IPS-20b (cell line): ENCODE results near the gene SLC39A11.
"Not testable (repeated sequence)": the region's sequence is repeated elsewhere in the genome, so short reads cannot be mapped to it uniquely, and the experiment has no call there.

Source experiments
- H3K27ac ChIP-seq: one replicate; pipeline ENCODE4 v1.5.1; 2013; ENCODE audit warnings: low read length
- H3K27me3 ChIP-seq: 2 replicates; pipeline ENCODE4 v1.6.1; 2013; ENCODE audit warnings: mild to moderate bottlenecking, low read length, inconsistent platforms; ENCODE audit not compliant: insufficient read depth
- H3K36me3 ChIP-seq: 2 replicates; pipeline ENCODE4 v1.6.1; 2013; ENCODE audit warnings: low read depth, mild to moderate bottlenecking, inconsistent platforms, low read length, moderate library complexity; ENCODE audit not compliant: insufficient read depth
- H3K4me1 ChIP-seq: 2 replicates; pipeline ENCODE4 v1.6.1; 2013; ENCODE audit warnings: mild to moderate bottlenecking, control low read depth, inconsistent platforms, low read length, moderate library complexity; ENCODE audit not compliant: insufficient read depth
- H3K4me3 ChIP-seq: 2 replicates; pipeline ENCODE4 v1.5.1; 2013; ENCODE audit warnings: mild to moderate bottlenecking, low read length, inconsistent platforms
- H3K9ac ChIP-seq: 2 replicates; pipeline ENCODE4 v1.6.1; 2013; ENCODE audit warnings: low read depth, mild to moderate bottlenecking, inconsistent platforms, low read length, moderate library complexity
- H3K9me3 ChIP-seq: 2 replicates; pipeline ENCODE4 v1.6.1; 2013; ENCODE audit warnings: mild to moderate bottlenecking, low read depth, low read length, inconsistent platforms; ENCODE audit not compliant: insufficient read depth

Gene SLC39A11

DNA sequence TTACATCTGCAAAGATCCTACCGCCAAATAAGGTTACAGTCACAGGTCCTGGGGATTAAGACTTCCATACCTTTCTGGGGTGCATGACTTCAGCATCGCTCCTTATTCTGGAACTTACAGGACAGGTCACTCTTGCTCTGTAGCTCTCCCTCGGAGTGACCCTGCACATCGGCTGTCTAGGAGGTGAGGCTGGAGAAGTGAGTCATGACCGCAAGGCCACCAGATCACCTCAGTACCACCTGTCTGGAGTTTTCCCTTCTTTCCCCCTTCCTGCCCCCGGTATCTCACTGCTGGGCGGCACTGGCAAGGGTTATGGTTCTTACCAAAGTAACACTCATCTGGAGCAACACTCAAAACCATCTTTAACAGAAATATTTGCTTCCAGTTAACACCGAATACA lies 374.8 kb downstream of the SLC39A11 start:
- Histone ChIP-seq H3K4me3 (no peak overlapping the region), H3K27ac (no peak overlapping the region), H3K9ac (no peak overlapping the region), H3K36me3 (no peaks in the 10 kb centered on the region), H3K27me3 (no peaks in the 10 kb centered on the region), H3K4me1 (peaks cover 17% of the 10 kb centered on the region), H3K9me3 (no peaks in the 10 kb centered on the region)

DNA sequence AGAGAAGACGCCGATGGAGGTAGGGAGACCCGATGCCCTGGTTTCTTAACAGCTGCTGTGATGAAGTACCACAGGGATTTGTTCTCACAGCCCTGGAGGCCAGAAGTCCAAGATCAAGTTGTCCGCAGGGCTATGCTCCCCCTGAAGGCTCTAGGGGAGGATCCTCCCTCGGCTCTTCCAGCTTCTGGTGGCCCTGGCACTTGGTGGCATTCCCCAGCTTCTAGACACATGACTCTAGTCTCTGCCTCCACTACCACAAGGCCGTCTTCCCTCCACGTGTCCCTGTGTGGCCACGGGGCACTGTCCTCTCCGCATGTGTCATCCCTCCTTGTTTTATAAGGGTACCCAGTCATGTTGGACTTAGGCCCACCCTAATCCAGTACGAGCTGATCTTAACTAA lies 375.2 kb downstream of the SLC39A11 start:
- H3K4me1 ChIP-seq = peaks cover 15% of the 10 kb centered on the region
- no peak overlapping the region for H3K4me3 ChIP-seq
- H3K27ac ChIP-seq = no peak overlapping the region
- H3K9ac ChIP-seq = no peak overlapping the region
- no peaks in the 10 kb centered on the region for H3K36me3 ChIP-seq
- H3K27me3 ChIP-seq = no peaks in the 10 kb centered on the region
- no peaks in the 10 kb centered on the region for H3K9me3 ChIP-seq

DNA sequence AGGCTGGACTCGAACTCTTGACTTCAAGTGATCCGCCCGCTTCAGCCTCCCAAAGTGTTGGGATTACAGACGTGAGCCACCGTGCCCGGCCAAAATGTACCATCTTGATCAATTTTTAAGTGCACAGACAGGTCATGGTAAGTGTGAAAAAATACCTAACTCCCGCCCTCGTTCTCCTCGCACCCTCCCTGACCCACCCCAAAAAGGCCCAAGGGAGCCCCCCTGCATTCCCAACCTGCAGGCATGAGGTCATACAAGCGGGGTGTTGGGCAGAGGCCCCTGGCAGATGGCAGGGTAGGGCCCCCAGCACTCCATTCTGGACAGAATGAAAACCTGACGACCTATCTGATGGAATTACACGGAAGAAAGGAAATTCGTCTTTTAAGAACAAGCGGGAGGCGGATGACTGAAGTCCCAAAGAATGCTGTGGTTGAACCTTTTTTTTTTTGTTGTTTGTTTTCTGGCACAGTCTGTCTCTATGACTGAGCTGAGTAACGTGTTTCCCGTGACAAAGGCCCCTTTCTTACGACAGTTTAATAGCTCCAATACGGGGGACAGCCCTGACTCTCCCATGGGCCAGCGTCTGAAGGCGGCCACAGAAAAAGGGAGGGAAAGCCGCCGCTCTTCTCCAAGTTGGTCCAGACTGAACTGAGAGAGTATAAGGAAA lies 376.4 kb downstream of the SLC39A11 start:
- peaks cover 2% of the 10 kb centered on the region; the same call in 1 of the 2 replicates for H3K9me3 ChIP-seq
- no peaks in the 10 kb centered on the region for H3K36me3 ChIP-seq
- H3K27ac ChIP-seq = no peak overlapping the region
- H3K4me1 ChIP-seq = peaks cover 11% of the 10 kb centered on the region
- H3K4me3 ChIP-seq = no peak overlapping the region
- H3K9ac ChIP-seq = no peak overlapping the region
- no peaks in the 10 kb centered on the region for H3K27me3 ChIP-seq

DNA sequence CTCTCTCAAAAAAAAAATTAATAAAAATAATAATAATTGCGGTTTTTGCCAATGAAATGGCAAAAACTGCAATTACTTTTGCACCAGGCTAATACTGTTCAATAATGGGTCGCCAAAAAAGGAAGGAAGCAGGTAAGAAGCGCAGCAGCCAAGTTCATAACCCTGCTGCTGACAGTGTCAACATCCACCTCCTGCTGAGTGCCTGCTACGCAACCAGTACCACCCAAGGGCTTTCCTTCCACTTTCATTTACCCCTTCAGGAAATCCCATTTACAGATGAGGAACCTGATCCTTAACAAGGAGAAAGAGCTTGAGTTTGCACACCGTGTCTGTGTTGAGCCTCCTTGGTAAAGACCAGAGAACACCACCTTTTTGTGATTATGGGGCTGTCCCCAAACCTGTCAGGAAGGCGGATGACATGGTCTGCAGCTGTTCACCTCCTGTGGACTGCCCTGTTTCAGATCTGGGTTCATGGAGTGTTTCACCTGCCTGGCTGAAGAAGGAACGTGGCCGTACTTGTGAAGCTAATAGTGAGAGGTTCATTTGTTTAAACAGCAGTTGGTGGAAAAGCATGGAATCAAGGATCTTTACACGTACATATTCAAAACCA lies 378.0 kb downstream of the SLC39A11 start:
- no peaks in the 10 kb centered on the region for H3K36me3 ChIP-seq
- H3K9me3 ChIP-seq = peaks cover 5% of the 10 kb centered on the region; the same call in 1 of the 2 replicates
- no peak overlapping the region for H3K27ac ChIP-seq
- H3K4me1 ChIP-seq = peaks cover 4% of the 10 kb centered on the region
- H3K27me3 ChIP-seq = no peaks in the 10 kb centered on the region
- no peak overlapping the region for H3K4me3 ChIP-seq
- H3K9ac ChIP-seq = no peak overlapping the region

DNA sequence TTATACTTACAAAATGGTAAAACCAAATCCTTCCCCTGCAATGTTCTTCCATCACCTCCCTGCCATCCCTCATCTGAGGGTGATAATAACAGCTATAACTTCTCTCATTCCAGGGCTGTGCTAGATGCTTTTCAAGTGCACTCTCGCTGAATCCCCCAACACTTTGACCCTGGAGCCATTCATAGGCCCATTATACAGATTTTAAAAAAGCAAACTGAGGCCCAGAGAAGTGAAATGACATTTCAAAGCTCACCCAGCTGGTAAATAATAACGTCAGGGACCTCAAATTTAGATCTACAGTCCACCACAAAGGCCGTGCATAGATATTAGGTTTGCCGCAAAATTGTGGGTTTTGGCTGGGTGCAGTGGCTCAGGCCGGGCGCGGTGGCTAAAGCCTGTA lies 378.8 kb downstream of the SLC39A11 start:
- H3K9me3 ChIP-seq = peaks cover 5% of the 10 kb centered on the region; the same call in 1 of the 2 replicates
- no peak overlapping the region for H3K9ac ChIP-seq
- H3K4me3 ChIP-seq = no peak overlapping the region
- no peak overlapping the region for H3K27ac ChIP-seq
- H3K36me3 ChIP-seq = no peaks in the 10 kb centered on the region
- H3K4me1 ChIP-seq = no peaks in the 10 kb centered on the region
- no peaks in the 10 kb centered on the region for H3K27me3 ChIP-seq

DNA sequence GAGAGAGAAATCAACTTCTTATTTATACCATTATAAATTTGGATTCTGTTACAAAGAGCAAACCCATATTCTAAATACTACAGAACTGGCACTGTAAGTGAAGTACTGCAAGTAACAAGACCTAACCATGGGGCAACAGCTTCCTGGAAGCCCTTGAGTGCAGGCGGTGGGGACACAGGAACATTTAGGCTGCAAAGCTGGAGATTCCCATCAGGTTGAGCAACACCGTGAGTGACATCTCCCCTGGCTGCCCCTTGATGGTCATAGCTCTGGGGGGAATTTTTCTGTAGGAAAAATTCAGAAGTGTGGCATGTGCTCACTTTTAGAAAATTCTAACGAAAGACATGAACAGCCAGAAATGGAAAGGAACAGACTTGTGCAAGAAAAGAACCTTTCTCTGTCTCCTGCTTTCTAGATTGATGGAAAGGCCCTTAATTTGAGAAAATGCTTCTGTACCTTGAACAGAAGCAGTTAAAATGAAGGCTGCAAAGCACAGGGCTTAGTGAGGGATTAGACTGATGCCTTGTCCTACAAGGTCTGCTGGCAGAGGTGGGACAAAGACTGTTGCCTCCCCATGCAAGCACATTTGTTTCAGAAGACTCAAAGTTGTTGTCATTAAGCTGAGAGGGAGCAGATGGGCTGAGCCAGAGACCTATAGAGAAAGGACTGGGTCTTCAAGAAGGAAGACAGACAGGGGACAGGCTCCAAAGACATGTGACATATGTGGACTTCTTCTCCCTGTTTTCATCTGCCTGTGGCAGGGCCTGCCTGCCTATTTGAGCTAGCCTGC lies 380.8 kb downstream of the SLC39A11 start:
- H3K27me3 ChIP-seq = no peaks in the 10 kb centered on the region
- no peak overlapping the region for H3K27ac ChIP-seq

DNA sequence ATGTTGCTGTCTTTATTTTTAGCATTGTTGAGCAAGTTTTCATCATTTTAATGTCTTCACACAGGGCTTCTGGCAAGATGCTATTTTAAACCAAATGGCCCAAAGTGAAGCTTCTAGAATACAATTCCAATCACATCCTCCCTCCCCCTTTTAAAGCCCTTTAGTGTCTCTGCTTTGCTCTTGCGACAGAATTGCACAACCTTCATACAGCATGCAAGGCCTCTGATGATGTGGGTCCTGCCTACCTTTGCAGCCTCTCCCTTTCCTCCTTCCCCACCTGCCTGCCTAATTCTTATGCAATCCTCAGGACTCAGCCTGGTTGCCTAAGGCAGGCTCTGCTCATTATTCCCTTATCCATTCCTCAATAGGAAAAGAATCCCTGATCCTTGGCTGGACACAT lies 381.7 kb downstream of the SLC39A11 start:
- Histone ChIP-seq H3K4me1 (no peaks in the 10 kb centered on the region), H3K36me3 (no peaks in the 10 kb centered on the region), H3K9me3 (peaks cover 5% of the 10 kb centered on the region; the same call in 1 of the 2 replicates), H3K4me3 (no peak overlapping the region), H3K9ac (no peak overlapping the region), H3K27me3 (no peaks in the 10 kb centered on the region), H3K27ac (no peak overlapping the region)

More for the DNA sequence above, 380.8 kb downstream of the SLC39A11 start:
- H3K36me3 ChIP-seq = no peaks in the 10 kb centered on the region
- peaks cover 5% of the 10 kb centered on the region; the same call in 1 of the 2 replicates for H3K9me3 ChIP-seq
- no peak overlapping the region for H3K4me3 ChIP-seq
- no peak overlapping the region for H3K9ac ChIP-seq
- no peaks in the 10 kb centered on the region for H3K4me1 ChIP-seq

DNA sequence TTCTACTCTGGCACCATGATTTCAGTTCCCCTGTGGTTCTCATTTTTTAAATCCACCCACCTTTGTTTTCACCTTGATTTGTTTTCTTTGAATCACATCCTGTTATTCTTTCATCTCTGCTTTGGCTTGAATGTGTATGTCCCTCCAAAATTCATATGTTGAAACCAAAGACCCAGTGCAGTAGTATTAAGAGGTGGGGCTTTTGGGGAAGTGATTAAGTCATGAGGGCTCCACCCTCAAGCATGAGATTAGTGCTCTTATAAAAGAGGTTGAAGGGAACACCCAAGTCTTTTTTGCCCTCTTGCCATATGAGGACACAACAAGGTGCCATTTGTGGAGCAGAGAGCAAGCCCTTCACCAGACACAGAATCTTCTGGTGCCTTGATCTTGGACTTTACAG lies 382.3 kb downstream of the SLC39A11 start:
- no peaks in the 10 kb centered on the region for H3K27me3 ChIP-seq
- peaks cover 5% of the 10 kb centered on the region; the same call in 1 of the 2 replicates for H3K9me3 ChIP-seq
- no peaks in the 10 kb centered on the region for H3K4me1 ChIP-seq
- no peak overlapping the region for H3K9ac ChIP-seq
- no peak overlapping the region for H3K4me3 ChIP-seq
- no peaks in the 10 kb centered on the region for H3K36me3 ChIP-seq
- no peak overlapping the region for H3K27ac ChIP-seq

DNA sequence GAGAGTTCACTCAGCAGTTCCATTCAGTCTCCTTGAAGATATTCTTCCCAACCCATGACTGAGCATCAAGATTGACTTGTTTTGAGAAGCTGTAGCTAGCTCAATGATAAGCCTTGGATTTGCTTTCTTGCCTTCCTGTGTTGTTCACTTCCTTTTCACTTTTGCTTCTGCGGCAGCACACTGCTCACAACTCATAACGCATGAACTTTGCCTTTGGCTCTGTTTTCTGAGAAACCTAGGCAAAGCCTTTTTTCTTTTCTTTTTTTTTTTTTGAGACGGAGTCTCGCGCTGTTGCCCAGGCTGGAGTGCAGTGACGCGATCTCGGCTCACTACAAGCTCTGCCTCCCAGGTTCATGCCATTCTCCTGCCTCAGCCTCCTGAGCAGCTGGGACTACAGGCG lies 383.8 kb downstream of the SLC39A11 start:
- not testable (repeated sequence) for H3K9ac ChIP-seq, H3K36me3 ChIP-seq, H3K27ac ChIP-seq, H3K4me3 ChIP-seq, H3K27me3 ChIP-seq, H3K4me1 ChIP-seq, H3K9me3 ChIP-seq

DNA sequence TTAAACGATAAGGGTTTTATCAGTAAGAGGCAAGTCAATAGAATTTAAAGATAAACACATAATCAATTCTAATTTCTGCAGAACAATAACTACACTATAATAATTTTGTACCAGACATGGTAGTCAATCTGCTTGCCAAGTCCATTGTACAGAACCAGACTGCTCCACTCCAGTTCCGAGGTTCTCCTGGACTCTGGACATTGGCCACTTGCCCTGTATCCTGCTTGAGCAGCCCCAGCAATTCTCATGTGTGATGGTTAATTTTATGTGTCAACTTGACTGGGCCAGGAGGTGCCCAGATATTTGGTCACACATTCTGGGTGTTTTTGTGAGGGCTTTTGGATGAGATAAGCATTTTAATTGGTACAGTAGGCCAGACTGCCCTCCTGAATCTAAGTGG lies 384.6 kb downstream of the SLC39A11 start:
- peaks cover 5% of the 10 kb centered on the region; the same call in 1 of the 2 replicates for H3K9me3 ChIP-seq
- no peaks in the 10 kb centered on the region for H3K27me3 ChIP-seq
- no peaks in the 10 kb centered on the region for H3K36me3 ChIP-seq

DNA sequence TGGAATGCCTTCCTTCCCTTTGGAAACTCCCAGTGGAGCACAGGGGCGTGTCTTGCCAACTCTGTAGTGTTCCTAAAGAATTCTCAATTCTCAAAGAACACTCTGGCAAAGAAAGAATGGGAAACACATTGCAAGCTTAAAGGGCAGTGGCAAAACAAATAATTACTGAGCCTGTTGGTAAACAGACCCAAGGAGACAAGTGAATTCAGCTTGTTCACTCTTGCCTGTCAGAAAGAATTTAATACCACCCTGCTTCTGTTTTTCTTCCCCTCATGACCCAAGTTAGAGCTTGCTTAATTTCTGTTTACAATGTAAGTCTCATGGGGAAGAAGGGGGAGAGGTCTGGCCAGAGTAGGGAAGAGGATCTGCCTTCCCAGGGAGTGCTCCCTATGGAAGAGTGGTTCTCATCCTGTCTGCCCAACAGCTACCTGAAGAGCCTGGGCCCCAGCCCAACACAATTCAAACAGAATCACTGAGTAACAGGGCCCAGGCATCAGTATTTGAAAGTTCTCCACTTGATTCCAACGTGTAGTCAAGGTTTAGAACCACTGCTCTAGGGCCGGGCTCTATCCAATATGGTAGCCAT lies 386.0 kb downstream of the SLC39A11 start:
- Histone ChIP-seq H3K9ac (no peak overlapping the region), H3K4me3 (no peak overlapping the region), H3K9me3 (peaks cover 5% of the 10 kb centered on the region; the same call in 1 of the 2 replicates), H3K27ac (no peak overlapping the region), H3K36me3 (no peaks in the 10 kb centered on the region), H3K27me3 (no peaks in the 10 kb centered on the region), H3K4me1 (no peaks in the 10 kb centered on the region)

More for the DNA sequence above, 384.6 kb downstream of the SLC39A11 start:
- H3K27ac ChIP-seq = no peak overlapping the region
- H3K9ac ChIP-seq = no peak overlapping the region
- no peak overlapping the region for H3K4me3 ChIP-seq
- no peaks in the 10 kb centered on the region for H3K4me1 ChIP-seq
